WTC11 (cell line): Measurements from ENCODE around the gene HAO2. TPM values are rescaled to one million over a fixed set of nuclear protein-coding genes. Genes with fewer than 3 reads are reported as not detected.
"Not testable (repeated sequence)": the region's sequence is repeated elsewhere in the genome, so short reads cannot be mapped to it uniquely, and the experiment has no call there.

ENCODE experiments used
- ATAC-seq: fragments of 200-7000 bp; cut with Tn5 transposase; 2 replicates; pipeline ENCODE4 v1.10.0; 2021; ENCODE audit warnings: mild to moderate bottlenecking, moderate library complexity
- CTCF ChIA-PET: fragments of 300-600 bp; sonication (Branson Sonifier 250); formaldehyde crosslinking; loops from one replicate; lab custom pipeline; 2021; ENCODE audit warnings: antibody characterized with exemption; lab: Charles Lee
- POLR2A ChIA-PET: fragments of 350-600 bp; sonication (Branson Sonifier 250); formaldehyde crosslinking; loops from one replicate; lab custom pipeline; 2021; ENCODE audit warnings: antibody characterized with exemption; lab: Charles Lee
- DNase-seq: peaks from one replicate; pipeline ENCODE4 v3.0.0; 2021; ENCODE audit warnings: low spot score
- H3K27ac Mint-ChIP-seq: 2 replicates; pipeline ENCODE4 v1.8.0; 2021; ENCODE audit warnings: mixed read lengths
- H3K27me3 Mint-ChIP-seq: 2 replicates; pipeline ENCODE4 v1.8.0; 2021; ENCODE audit warnings: low read depth, mild to moderate bottlenecking, moderate library complexity, mixed read lengths
- H3K36me3 Mint-ChIP-seq: 2 replicates; pipeline ENCODE4 v1.8.0; 2021; ENCODE audit warnings: mixed read lengths
- H3K4me1 Mint-ChIP-seq: 2 replicates; pipeline ENCODE4 v1.8.0; 2022; ENCODE audit warnings: mixed read lengths
- H3K4me3 Mint-ChIP-seq: 2 replicates; pipeline ENCODE4 v1.8.0; 2021; ENCODE audit warnings: mild to moderate bottlenecking, moderate library complexity, mixed read lengths
- H3K9me3 Mint-ChIP-seq: 2 replicates; pipeline ENCODE4 v1.8.0; 2021; ENCODE audit warnings: mixed read lengths
- FOXP1 ChIP-seq: sonication (generic); formaldehyde crosslinking; IDR thresholded peaks from 2 replicates; pipeline ENCODE4 v1.8.0; 2022; ENCODE audit warnings: missing genetic modification reagents, mild to moderate bottlenecking, moderate library complexity, borderline replicate concordance
- FOXP4 ChIP-seq: sonication (generic); formaldehyde crosslinking; IDR thresholded peaks from 2 replicates; pipeline ENCODE4 v1.8.0; 2022; ENCODE audit warnings: mild to moderate bottlenecking, missing genetic modification reagents
- GABPB1 ChIP-seq: sonication (generic); formaldehyde crosslinking; IDR thresholded peaks from 2 replicates; pipeline ENCODE4 v1.8.1; 2023; ENCODE audit warnings: mild to moderate bottlenecking, missing genetic modification reagents
- GTF2I ChIP-seq: fragments of 250-450 bp; sonication (Bioruptor Pico); conservative IDR thresholded peaks from 2 replicates; pipeline ENCODE4 v1.4.0; 2021; ENCODE audit warnings: mild to moderate bottlenecking
- MAX ChIP-seq: sonication (generic); formaldehyde crosslinking; IDR thresholded peaks from 2 replicates; pipeline ENCODE4 v1.8.0; 2022; ENCODE audit warnings: mild to moderate bottlenecking, missing genetic modification reagents
- NFATC4 ChIP-seq: fragments of 250-450 bp; sonication (Bioruptor Pico); IDR thresholded peaks from 2 replicates; pipeline ENCODE4 v1.9.0; 2021; ENCODE audit warnings: mild to moderate bottlenecking
- NFYB ChIP-seq: sonication (generic); formaldehyde crosslinking; conservative IDR thresholded peaks from 2 replicates; pipeline ENCODE4 v1.8.0; 2022; ENCODE audit warnings: low read depth, missing genetic modification reagents
- TEAD1 ChIP-seq: sonication (generic); formaldehyde crosslinking; IDR thresholded peaks from 2 replicates; pipeline ENCODE4 v1.8.0; 2022; ENCODE audit warnings: mild to moderate bottlenecking, missing genetic modification reagents
- TP53 ChIP-seq: sonication (generic); formaldehyde crosslinking; IDR thresholded peaks from 2 replicates; pipeline ENCODE4 v1.8.1; 2023; ENCODE audit warnings: mild to moderate bottlenecking, missing genetic modification reagents
- ZNF121 ChIP-seq: sonication (generic); formaldehyde crosslinking; IDR thresholded peaks from 2 replicates; pipeline ENCODE4 v1.8.0; 2023; ENCODE audit warnings: missing genetic modification reagents
- ZNF671 ChIP-seq: fragments of 250-450 bp; sonication (Bioruptor Pico); IDR thresholded peaks from 2 replicates; pipeline ENCODE4 v1.8.0; 2021; ENCODE audit warnings: mild to moderate bottlenecking
- total RNA-seq: library from RNA; stranded (reverse); gene quantifications from 3 replicates; pipeline ENCODE4 v1.2.3, GENCODE V29; 2021
- TF ChIP-seq, protein P1 (sequence below): sonication (generic); formaldehyde crosslinking; IDR thresholded peaks from 2 replicates; pipeline ENCODE4 v1.8.1; 2023; ENCODE audit warnings: mild to moderate bottlenecking, missing genetic modification reagents, borderline replicate concordance
- TF ChIP-seq, protein P2 (sequence below): fragments of 250-450 bp; sonication (Bioruptor Pico); IDR thresholded peaks from 2 replicates; pipeline ENCODE4 v1.9.0; 2021; ENCODE audit warnings: mild to moderate bottlenecking

The HAO2 gene
- total RNA-seq, 1 experiment from 2014 or later: 1.0 TPM

DNA sequence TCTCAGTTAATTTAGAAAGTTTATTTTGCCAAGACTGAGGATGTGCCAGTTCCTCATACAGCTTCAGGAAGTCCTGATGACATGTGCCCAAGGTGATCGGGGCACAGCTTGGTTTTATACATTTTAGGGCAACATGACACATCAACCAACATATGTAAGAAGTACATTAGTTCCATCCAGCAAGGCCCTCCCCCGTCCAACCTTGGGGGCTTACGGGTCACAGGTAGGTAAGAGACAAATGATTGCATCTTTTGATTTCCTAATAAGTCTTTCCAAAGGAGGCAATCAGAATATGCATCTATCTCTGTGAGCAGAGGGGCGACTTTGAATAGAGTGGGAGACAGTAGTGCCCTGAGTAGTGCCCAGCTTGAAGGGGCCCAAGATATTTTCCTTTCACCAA is 19.6 kb upstream of the HAO2 start:
- Mint-ChIP-seq H3K27ac (no peak overlapping the region), H3K4me1 (peaks cover 28% of the 10 kb centered on the region), H3K27me3 (no peaks in the 10 kb centered on the region; the same call in 1 of the 2 replicates), H3K4me3 (no peak overlapping the region), H3K9me3 (peaks cover 24% of the 10 kb centered on the region), H3K36me3 (peaks cover 24% of the 10 kb centered on the region)
- ChIA-PET POLR2A (no interaction called here), CTCF (interaction anchor here (2.1 to 2.9 kb wide), 2 partner anchors 22 to 32 kb away, joined by 10 to 17 read pairs; no protein-coding TSS in a partner anchor)
- TF ChIP-seq NFYB: no peak
- ATAC-seq: no peak
- no peak for DNase-seq

GRCh38 chr1:119350866-119351265 is 17.7 kb upstream of the HAO2 start:
- peak; percentile 89 for TF ChIP-seq ZNF121
- CTCF ChIA-PET: interaction anchor here (1.5 kb wide), 1 partner anchor 22 kb away, joined by 3 read pairs; no protein-coding TSS in a partner anchor
- H3K27me3 Mint-ChIP-seq, POLR2A ChIA-PET, DNase-seq, H3K27ac Mint-ChIP-seq, H3K4me3 Mint-ChIP-seq, ATAC-seq: not testable (repeated sequence)
- Mint-ChIP-seq H3K36me3 (peaks cover 15% of the 10 kb centered on the region), H3K9me3 (peaks cover 19% of the 10 kb centered on the region), H3K4me1 (peaks cover 35% of the 10 kb centered on the region)

DNA sequence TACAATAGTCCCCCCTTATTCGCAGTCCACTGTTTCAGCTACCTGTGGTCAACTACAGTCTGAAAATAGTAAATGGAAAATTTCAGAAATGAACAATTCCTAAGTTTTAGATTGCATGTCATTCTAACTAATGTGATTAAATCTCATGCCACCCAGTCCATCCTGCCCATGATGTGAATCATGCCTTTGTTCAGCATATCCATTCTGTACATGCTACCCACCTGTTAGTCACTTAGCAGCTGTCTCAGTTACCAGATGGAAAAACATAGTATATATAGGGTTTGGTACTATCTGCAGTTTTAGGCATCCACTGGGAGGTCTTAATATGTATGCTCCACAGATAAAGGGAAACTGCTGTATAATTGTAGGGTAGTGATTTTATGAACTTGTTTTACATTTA is 16.6 kb upstream of the HAO2 start:
- Mint-ChIP-seq H3K4me1 (peaks cover 35% of the 10 kb centered on the region), H3K9me3 (peaks cover 28% of the 10 kb centered on the region), H3K4me3 (no peak overlapping the region), H3K27ac (no peak overlapping the region), H3K27me3 (peaks cover 3% of the 10 kb centered on the region), H3K36me3 (peaks cover 22% of the 10 kb centered on the region)
- CTCF ChIA-PET: interaction anchor here (1.5 kb wide), 1 partner anchor 21 kb away, joined by 3 read pairs; no protein-coding TSS in a partner anchor
- no peak for TF ChIP-seq NFATC4 (CRISPR knock-in tag)
- POLR2A ChIA-PET: no interaction called here
- no peak for ATAC-seq
- DNase-seq: no peak

DNA sequence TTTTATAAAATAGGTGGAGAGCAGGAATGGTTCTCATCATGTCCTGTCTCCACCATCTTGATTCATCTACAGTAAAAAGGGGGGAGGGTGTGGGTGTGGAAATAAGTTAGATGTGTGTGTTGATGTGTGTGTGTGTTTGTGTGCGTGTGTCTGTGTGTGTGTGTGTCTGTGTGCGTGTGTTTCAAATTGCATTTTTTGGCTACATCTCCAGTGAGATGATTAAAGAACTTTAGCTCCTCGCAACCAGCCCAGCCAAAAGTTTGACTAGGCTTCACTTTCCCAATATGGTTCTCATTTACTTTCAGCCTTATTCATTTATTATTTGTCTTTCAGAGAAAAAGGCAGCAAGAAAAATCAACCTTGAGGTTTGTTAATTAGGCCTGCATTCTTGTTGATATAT is 14.7 kb upstream of the HAO2 start:
- peaks cover 28% of the 10 kb centered on the region for H3K4me1 Mint-ChIP-seq
- H3K4me3 Mint-ChIP-seq: no peak overlapping the region
- ATAC-seq (no peak), DNase-seq (no peak)
- H3K9me3 Mint-ChIP-seq: peaks cover 21% of the 10 kb centered on the region
- H3K27ac Mint-ChIP-seq: no peak overlapping the region
- POLR2A ChIA-PET: no interaction called here
- peaks cover 17% of the 10 kb centered on the region for H3K36me3 Mint-ChIP-seq
- H3K27me3 Mint-ChIP-seq: peaks cover 3% of the 10 kb centered on the region
- TF ChIP-seq ZNF671: no peak
- no peak for TF ChIP-seq GABPB1 (CRISPR knock-in tag)
- no peak for TF ChIP-seq FOXP1
- no peak for TF ChIP-seq TP53 (CRISPR knock-in tag)
- no peak for TF ChIP-seq TEAD1
- no peak for TF ChIP-seq MAX (CRISPR knock-in tag)
- TF ChIP-seq, protein P1, sequence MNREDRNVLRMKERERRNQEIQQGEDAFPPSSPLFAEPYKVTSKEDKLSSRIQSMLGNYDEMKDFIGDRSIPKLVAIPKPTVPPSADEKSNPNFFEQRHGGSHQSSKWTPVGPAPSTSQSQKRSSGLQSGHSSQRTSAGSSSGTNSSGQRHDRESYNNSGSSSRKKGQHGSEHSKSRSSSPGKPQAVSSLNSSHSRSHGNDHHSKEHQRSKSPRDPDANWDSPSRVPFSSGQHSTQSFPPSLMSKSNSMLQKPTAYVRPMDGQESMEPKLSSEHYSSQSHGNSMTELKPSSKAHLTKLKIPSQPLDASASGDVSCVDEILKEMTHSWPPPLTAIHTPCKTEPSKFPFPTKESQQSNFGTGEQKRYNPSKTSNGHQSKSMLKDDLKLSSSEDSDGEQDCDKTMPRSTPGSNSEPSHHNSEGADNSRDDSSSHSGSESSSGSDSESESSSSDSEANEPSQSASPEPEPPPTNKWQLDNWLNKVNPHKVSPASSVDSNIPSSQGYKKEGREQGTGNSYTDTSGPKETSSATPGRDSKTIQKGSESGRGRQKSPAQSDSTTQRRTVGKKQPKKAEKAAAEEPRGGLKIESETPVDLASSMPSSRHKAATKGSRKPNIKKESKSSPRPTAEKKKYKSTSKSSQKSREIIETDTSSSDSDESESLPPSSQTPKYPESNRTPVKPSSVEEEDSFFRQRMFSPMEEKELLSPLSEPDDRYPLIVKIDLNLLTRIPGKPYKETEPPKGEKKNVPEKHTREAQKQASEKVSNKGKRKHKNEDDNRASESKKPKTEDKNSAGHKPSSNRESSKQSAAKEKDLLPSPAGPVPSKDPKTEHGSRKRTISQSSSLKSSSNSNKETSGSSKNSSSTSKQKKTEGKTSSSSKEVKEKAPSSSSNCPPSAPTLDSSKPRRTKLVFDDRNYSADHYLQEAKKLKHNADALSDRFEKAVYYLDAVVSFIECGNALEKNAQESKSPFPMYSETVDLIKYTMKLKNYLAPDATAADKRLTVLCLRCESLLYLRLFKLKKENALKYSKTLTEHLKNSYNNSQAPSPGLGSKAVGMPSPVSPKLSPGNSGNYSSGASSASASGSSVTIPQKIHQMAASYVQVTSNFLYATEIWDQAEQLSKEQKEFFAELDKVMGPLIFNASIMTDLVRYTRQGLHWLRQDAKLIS: no peak
- no peak for TF ChIP-seq GTF2I (CRISPR knock-in tag)
- TF ChIP-seq FOXP4 (CRISPR knock-in tag): no peak
- TF ChIP-seq NFATC4 (CRISPR knock-in tag): no peak
- TF ChIP-seq, protein P2, sequence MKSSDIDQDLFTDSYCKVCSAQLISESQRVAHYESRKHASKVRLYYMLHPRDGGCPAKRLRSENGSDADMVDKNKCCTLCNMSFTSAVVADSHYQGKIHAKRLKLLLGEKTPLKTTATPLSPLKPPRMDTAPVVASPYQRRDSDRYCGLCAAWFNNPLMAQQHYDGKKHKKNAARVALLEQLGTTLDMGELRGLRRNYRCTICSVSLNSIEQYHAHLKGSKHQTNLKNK (CRISPR knock-in tag): no peak
- CTCF ChIA-PET: interaction anchor here (0.9 to 1.8 kb wide), 2 partner anchors 25 to 37 kb away, joined by 4 to 6 read pairs; no protein-coding TSS in a partner anchor
